ENCODE measurements around the gene C1QTNF8. TPM values are rescaled to one million over a fixed set of nuclear protein-coding genes. Genes with fewer than 3 reads are reported as not detected.

The C1QTNF8 gene
- total RNA-seq, 1 donor from 2014 or later = not detected

- H3K27ac Mint-ChIP-seq (ENCODE audit: unreplicated experiment) = no peak overlapping the region
- TF ChIP-seq CTCF (IDR thresholded peaks at IDR 0.05; ENCODE audit: insufficient read depth, low read depth, low read length) = no peak
- TF ChIP-seq EZH2 (IDR thresholded peaks at IDR 0.05; ENCODE audit: insufficient read depth, low read length) = no peak
- H3K4me1 ChIP-seq (ENCODE audit: insufficient read depth, low read length) = no peaks in the 10 kb centered on the region
- H3K27ac ChIP-seq (ENCODE audit: low read depth, low read length) = no peak overlapping the region
- DNase-seq (ENCODE audit: low read depth) (no peak), FAIRE-seq (no peak)
- no peak overlapping the region for H3K4me3 ChIP-seq (ENCODE audit: insufficient read depth, low read depth, low read length)
- H3K36me3 Mint-ChIP-seq (ENCODE audit: low read depth, unreplicated experiment) = no peaks in the 10 kb centered on the region
- H3K9me3 Mint-ChIP-seq (ENCODE audit: unreplicated experiment) = no peaks in the 10 kb centered on the region
- no peak overlapping the region for H3K4me3 Mint-ChIP-seq (ENCODE audit: unreplicated experiment)
- no peaks in the 10 kb centered on the region for H3K79me2 ChIP-seq (ENCODE audit: insufficient read depth, low read length)
- peaks cover 17% of the 10 kb centered on the region for H3K27me3 Mint-ChIP-seq (ENCODE audit: low read depth, unreplicated experiment)
- H3K4me2 ChIP-seq (ENCODE audit: low read length) = no peak overlapping the region
- peaks cover 4% of the 10 kb centered on the region for H3K4me1 Mint-ChIP-seq (ENCODE audit: low read depth, unreplicated experiment)
- H3K36me3 ChIP-seq (ENCODE audit: insufficient read depth, low read length) = no peaks in the 10 kb centered on the region
- no peaks in the 10 kb centered on the region for H3K9me3 ChIP-seq (ENCODE audit: insufficient read depth, low read depth, low read length)
- H3K27me3 ChIP-seq (ENCODE audit: insufficient read depth, low read length) = no peaks in the 10 kb centered on the region
- no peak overlapping the region for H3K9ac ChIP-seq (ENCODE audit: low read length)
- H2AFZ ChIP-seq (ENCODE audit: low read depth, low read length) = no peak overlapping the region
- no peaks in the 10 kb centered on the region for H4K20me1 ChIP-seq (ENCODE audit: insufficient read depth, low read length)
These were observed 38.9 kb upstream of the C1QTNF8 start for GRCh38 chr16:1134776-1135458.

DNA sequence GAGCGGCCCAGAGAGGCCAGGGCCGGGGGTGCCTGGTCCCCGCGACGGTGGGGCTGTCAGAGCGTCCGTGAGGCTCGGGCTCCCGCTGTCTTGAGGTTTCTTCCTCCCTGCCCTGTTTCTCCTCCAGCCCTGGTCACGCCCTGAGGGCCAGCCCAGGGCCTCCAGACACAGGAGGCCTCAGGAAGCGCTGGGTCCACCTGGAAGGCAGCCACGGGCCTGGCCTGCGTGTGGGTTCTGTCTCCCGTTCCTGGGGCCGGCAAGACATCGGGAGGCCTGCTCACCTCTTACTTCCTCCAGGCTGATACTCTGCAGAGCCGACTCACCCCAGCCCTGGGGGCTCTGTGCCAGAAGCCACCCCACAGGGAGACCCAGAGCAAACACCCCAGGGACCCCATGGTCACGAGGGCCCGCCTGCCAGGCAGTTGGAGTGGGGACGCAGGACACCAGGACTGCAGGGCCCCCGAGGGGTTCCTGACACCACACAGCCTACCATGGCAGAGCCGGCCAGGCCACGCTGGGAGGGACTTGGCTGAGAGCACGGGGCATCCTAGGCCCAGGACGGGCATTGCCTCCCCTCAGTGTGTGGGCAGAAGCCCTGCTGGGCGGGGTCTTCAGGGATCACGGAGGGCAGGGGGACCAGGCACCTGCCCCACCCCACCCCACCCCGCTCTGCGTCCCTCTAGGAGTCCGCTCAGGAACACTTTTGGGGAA is 37.9 kb upstream of the C1QTNF8 start:
- no peak overlapping the region for H2AFZ ChIP-seq (ENCODE audit: low read depth, low read length)
- no peaks in the 10 kb centered on the region for H3K27me3 ChIP-seq (ENCODE audit: insufficient read depth, low read length)
- Mint-ChIP-seq H3K4me3 (ENCODE audit: unreplicated experiment) (no peak overlapping the region), H3K27me3 (ENCODE audit: low read depth, unreplicated experiment) (peaks cover 16% of the 10 kb centered on the region), H3K27ac (ENCODE audit: unreplicated experiment) (no peak overlapping the region), H3K4me1 (ENCODE audit: low read depth, unreplicated experiment) (peaks cover 4% of the 10 kb centered on the region), H3K9me3 (ENCODE audit: unreplicated experiment) (no peaks in the 10 kb centered on the region), H3K36me3 (ENCODE audit: low read depth, unreplicated experiment) (no peaks in the 10 kb centered on the region)
- no peak overlapping the region for H3K4me3 ChIP-seq (ENCODE audit: insufficient read depth, low read depth, low read length)
- no peaks in the 10 kb centered on the region for H3K79me2 ChIP-seq (ENCODE audit: insufficient read depth, low read length)
- H4K20me1 ChIP-seq (ENCODE audit: insufficient read depth, low read length) = no peaks in the 10 kb centered on the region
- no peak overlapping the region for H3K27ac ChIP-seq (ENCODE audit: low read depth, low read length)
- H3K9me3 ChIP-seq (ENCODE audit: insufficient read depth, low read depth, low read length) = no peaks in the 10 kb centered on the region
- no peak overlapping the region for H3K9ac ChIP-seq (ENCODE audit: low read length)
- no peak overlapping the region for H3K4me2 ChIP-seq (ENCODE audit: low read length)
- no peak for FAIRE-seq
- H3K4me1 ChIP-seq (ENCODE audit: insufficient read depth, low read length) = no peaks in the 10 kb centered on the region
- no peak for DNase-seq (ENCODE audit: low read depth)
- TF ChIP-seq EZH2 (IDR thresholded peaks at IDR 0.05; ENCODE audit: insufficient read depth, low read length) (no peak), CTCF (IDR thresholded peaks at IDR 0.05; ENCODE audit: insufficient read depth, low read depth, low read length) (no peak)
- no peaks in the 10 kb centered on the region for H3K36me3 ChIP-seq (ENCODE audit: insufficient read depth, low read length)

- Histone ChIP-seq H3K79me2 (ENCODE audit: insufficient read depth, low read length) (no peaks in the 10 kb centered on the region), H3K9me3 (ENCODE audit: insufficient read depth, low read depth, low read length) (no peaks in the 10 kb centered on the region), H2AFZ (ENCODE audit: low read depth, low read length) (no peak overlapping the region), H3K4me1 (ENCODE audit: insufficient read depth, low read length) (no peaks in the 10 kb centered on the region), H3K4me2 (ENCODE audit: low read length) (no peak overlapping the region), H3K36me3 (ENCODE audit: insufficient read depth, low read length) (no peaks in the 10 kb centered on the region), H3K4me3 (ENCODE audit: insufficient read depth, low read depth, low read length) (no peak overlapping the region), H3K27ac (ENCODE audit: low read depth, low read length) (no peak overlapping the region), H3K9ac (ENCODE audit: low read length) (no peak overlapping the region), H4K20me1 (ENCODE audit: insufficient read depth, low read length) (no peaks in the 10 kb centered on the region), H3K27me3 (ENCODE audit: insufficient read depth, low read length) (no peaks in the 10 kb centered on the region)
- no peak overlapping the region for H3K4me3 Mint-ChIP-seq (ENCODE audit: unreplicated experiment)
- no peaks in the 10 kb centered on the region for H3K36me3 Mint-ChIP-seq (ENCODE audit: low read depth, unreplicated experiment)
- no peak overlapping the region for H3K27ac Mint-ChIP-seq (ENCODE audit: unreplicated experiment)
- H3K27me3 Mint-ChIP-seq (ENCODE audit: low read depth, unreplicated experiment) = peaks cover 13% of the 10 kb centered on the region
- TF ChIP-seq CTCF (IDR thresholded peaks at IDR 0.05; ENCODE audit: insufficient read depth, low read depth, low read length) (no peak), EZH2 (IDR thresholded peaks at IDR 0.05; ENCODE audit: insufficient read depth, low read length) (no peak)
- H3K9me3 Mint-ChIP-seq (ENCODE audit: unreplicated experiment) = no peaks in the 10 kb centered on the region
- DNase-seq (ENCODE audit: low read depth) (no peak), FAIRE-seq (no peak)
- H3K4me1 Mint-ChIP-seq (ENCODE audit: low read depth, unreplicated experiment) = peaks cover 4% of the 10 kb centered on the region
These were observed 37.2 kb upstream of the C1QTNF8 start for GRCh38 chr16:1133271-1133670.

Measured in astrocyte (in vitro differentiated cells and primary cell).